ENCODE measurements around the gene MARK3.
A peak's percentile ranks its signal among the peaks of the same experiment; 100 is the strongest.

The MARK3 gene

DNA sequence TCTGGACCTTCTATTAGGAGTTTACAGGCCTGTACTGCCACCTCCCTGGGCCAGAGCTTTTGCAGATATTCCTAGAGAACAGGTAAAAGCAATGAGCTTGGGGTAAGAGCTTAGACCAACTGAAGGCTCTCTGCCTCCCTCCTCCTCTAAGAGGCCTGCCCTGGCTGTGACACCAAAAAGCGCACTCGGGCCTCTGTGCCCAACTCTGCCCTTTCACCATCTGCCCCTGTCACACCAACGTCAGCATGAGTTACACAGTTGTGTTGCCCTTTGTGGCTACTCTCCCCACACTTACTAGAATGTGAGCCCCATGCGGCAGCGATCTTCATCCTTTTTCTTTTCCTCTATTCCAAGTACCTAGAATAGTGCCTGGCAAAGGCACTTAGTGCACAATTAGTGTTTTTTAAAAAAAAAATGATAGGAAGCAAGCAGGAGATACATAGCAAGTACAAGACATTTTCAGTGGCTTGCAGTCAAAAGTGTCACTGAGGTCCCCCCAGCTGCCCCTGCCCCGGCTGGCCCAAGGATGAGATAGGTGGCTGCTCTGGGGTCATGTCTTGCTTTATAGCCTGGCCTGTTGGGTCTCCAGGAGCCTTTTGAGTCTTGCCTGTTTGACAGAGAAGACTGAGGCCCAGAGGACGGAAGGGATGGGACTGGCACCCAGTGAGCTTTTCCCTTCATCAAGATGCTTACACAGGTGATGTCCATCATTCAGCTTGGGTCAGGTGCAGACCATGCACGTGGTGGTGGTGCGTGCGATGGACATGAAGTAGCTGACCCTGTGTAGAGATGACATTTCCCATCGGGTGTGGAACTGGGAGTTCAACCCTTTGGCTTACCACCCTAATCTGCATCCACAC, 124.9 kb downstream of the MARK3 start:
- no peak overlapping the region for H3K27ac ChIP-seq
- TF ChIP-seq, protein P1, sequence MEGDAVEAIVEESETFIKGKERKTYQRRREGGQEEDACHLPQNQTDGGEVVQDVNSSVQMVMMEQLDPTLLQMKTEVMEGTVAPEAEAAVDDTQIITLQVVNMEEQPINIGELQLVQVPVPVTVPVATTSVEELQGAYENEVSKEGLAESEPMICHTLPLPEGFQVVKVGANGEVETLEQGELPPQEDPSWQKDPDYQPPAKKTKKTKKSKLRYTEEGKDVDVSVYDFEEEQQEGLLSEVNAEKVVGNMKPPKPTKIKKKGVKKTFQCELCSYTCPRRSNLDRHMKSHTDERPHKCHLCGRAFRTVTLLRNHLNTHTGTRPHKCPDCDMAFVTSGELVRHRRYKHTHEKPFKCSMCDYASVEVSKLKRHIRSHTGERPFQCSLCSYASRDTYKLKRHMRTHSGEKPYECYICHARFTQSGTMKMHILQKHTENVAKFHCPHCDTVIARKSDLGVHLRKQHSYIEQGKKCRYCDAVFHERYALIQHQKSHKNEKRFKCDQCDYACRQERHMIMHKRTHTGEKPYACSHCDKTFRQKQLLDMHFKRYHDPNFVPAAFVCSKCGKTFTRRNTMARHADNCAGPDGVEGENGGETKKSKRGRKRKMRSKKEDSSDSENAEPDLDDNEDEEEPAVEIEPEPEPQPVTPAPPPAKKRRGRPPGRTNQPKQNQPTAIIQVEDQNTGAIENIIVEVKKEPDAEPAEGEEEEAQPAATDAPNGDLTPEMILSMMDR (IDR thresholded peaks at IDR 0.05), result no peak
- no peak for TF ChIP-seq ZFX (IDR thresholded peaks at IDR 0.05; ENCODE audit: borderline replicate concordance)

DNA sequence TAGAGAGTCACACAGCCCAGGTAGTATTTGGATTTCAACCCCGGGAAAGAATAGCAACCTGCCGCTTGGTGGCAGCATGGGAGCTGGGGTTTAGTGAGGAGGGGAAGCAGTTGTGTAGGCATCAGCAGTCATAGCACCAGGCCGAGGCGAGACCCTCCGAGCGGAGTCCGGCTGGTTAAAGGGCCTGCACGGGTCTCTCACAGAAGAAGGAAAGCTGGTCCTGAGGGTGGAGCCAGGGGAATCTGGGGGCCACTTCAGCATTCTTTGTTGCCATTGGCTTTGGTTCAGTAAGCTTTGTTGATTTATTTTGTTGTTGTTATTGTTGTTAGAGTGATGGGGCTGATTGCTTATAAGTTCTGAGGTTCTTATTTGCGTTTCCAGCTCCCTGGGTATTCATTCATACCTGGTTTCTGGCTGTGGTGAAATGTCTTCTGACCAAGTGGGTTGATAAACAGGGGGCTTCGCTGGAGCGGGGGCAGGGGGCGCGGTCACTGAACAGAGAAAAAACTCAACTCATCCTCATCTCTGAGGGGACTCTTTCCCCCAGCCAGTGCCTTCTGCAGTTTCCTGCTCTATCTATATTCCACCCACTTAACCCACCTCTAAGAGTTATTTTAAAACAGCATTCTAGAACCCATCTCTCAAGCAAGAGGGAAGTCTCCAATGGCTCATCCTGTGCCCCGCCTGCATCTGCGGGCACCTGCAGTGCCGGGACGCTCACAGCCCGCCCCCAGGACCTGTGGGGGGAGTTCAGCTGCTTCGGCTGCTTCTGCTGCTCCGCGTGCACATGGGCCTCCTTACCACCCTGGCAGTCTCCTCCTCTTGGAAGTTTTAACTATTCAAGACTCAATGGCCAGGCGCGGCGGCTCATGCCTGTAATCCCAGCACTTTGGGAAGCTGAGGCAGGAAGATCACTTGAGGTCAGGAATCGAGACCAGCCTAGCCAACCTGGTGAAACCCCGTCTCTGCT, 125.8 kb downstream of the MARK3 start:
- TF ChIP-seq ZFX (IDR thresholded peaks at IDR 0.05; ENCODE audit: borderline replicate concordance), result no peak
- TF ChIP-seq, protein P1 (IDR thresholded peaks at IDR 0.05), result no peak
- H3K27ac ChIP-seq, result no peak overlapping the region

DNA sequence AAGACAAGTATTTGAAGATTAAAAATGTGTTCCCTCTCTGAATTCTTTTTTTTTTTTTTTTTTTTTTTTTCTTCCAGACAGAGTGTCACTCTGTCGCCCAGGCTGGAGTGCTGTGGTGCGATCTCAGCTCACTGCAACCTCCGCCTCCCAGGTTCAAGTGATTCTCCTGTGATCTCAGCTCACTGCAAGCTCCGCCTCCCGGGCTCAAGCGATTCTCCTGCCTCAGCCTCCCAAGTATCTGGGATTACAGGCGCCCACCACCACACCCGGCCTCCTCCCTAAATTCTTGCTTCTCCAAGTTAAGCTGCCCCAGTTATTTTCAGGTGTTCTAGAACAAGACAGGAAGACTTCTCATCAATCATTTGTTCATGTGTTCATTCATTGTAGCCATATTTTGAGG, 127.0 kb downstream of the MARK3 start:
- peak overlapping the region; percentile 91 for H3K27ac ChIP-seq

DNA sequence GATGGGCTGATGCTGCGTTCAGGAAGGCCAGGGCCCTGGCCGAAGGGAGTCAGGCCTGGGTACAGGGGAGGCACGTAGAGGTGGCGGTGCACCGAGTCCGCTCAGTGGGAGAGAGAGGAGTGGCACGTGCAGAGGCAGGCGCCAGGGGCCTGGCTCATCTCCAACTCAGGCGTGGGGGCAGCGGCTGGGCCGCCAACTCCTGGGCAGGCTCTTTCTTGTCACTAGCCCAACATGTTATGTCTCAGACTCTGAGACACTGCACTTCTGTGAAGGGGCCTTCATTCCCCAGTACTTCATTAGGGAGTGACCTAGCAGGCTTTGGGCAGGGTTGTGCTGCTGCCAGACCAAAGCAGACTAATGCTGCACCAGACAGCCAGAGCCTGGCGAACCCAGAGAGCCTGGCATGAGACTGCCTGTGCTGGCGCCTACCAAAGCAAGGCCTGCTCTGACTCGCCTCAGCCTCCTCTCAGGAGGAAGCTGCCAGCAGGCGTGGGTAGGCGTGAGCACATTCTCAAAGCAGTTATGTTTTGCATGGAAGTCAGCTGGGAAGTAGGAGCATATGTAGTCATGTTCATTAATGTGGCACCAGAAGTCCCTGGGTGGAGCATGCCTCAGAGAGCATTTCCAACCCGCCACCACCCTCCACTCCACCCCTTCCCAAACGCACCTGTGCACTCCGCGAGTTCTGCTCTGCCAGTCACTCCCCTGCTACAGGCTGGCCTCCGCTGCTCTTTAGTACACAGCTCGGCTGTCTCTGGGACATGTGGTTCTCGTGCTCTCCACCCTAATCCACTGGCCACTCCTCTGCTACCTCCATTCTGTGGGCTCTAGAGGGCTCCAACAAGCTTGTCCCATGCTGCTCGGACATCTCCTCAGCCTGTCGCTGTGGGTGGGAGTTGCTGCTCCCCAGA, 127.7 kb downstream of the MARK3 start:
- H3K27ac ChIP-seq, result peak overlapping the region; percentile 91
- TF ChIP-seq, protein P1 (IDR thresholded peaks at IDR 0.05), result peak; percentile 20; the same call in 1 of the 2 replicates
- no peak for TF ChIP-seq ZFX (IDR thresholded peaks at IDR 0.05; ENCODE audit: borderline replicate concordance)

DNA sequence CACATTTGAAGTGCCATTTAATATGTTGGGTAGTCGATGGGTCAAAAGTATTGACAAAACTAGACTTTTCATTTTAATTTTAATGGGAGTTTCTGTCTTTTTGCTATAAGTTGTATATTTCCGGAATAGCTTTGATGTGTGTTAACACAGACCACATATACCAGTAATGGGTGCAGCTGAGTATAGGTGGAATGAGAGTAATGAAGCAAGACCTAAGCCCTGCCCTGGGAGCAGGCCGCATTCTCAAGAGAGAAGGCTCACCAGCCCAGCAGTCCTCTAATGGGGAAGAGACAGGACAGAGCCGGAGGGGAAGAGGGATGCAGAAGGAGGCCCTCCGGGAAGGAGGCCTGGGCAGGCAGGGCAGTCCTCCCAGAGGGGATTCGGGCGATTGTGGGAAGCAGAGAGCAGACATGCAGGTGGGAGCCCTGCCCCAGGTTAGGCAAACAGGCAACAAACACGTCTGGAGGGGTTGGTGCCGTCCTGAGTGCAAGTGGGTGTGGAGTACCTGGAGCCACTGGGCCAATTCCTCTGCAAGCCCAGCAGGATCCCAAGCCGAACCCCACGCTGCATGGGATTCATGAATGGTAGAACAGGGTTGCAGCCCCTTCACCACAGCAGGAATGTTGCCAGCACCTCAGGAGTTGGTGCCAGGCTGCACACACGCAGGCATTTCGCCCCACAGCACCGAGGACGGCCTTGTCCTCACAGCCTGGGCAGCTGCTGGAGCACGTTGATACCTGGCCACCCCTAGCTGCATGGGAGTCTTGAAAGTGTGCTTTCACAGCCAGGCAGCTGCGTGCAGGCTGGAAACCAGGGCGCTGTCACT, 129.6 kb downstream of the MARK3 start:
- TF ChIP-seq, protein P1 (IDR thresholded peaks at IDR 0.05), result no peak
- no peak for TF ChIP-seq ZFX (IDR thresholded peaks at IDR 0.05; ENCODE audit: borderline replicate concordance)
- H3K27ac ChIP-seq, result no peak overlapping the region; the same call in 1 of the 2 replicates

DNA sequence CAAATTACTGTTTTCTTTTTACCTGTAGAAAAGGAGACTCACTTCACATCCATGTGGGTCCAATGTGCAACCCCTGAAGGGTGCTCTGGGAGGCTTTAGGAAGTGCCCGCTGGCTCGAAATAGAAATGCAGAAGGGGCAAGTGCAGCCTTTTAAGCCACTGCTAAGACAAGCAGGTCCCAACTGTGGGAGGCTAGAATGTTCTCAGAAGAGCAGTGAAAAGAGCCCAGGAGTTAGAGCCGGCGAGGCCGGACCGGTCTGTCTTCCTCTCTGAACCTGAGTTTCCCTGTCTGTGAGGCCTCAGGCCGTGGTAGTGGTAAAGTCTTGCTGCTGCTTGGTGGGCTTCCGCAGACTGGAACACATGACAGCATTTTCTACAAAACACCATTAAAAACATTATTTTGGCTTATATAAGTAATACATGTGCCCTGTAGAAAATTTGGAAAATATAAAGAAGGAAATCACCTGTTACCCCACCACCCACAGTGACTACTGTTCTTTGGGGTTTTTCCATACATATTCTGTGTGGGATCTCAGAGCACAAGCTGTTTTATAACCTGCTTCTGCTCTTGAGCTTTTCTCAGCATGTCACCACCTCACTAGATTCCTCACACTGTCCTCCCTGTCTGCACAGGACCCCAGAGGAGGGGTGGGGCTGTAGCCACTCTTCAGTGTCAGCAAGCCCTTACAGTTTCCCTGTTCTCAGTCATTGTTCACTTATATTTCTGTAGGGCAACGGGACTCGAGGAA, 131.4 kb downstream of the MARK3 start:
- H3K27ac ChIP-seq, result peak overlapping the region; percentile 30
- no peak for TF ChIP-seq ZFX (IDR thresholded peaks at IDR 0.05; ENCODE audit: borderline replicate concordance)
- TF ChIP-seq, protein P1 (IDR thresholded peaks at IDR 0.05), result no peak

All from 22Rv1 (cell line).